HepG2 (cell line): ENCODE measurements around the gene TMEM14B. TPM values are rescaled to one million over a fixed set of nuclear protein-coding genes. Genes with fewer than 3 reads are reported as not detected.

Experiments
- ATAC-seq: fragments of 200-7000 bp; cut with Tn5 transposase; 3 replicates; pipeline ENCODE4 v1.9.1; 2020; ENCODE audit warnings: mild to moderate bottlenecking, moderate library complexity
- BruUV-seq: library from RNA; stranded (reverse); fragments of 400-500 nt; replicated peaks from 2 replicates; lab custom pipeline; 2021; lab: Mats Ljungman, UMichigan
- CTCF ChIA-PET: fragments of 300-600 bp; formaldehyde crosslinking; extraction: SDS; loops from one replicate; lab custom pipeline; 2021; ENCODE audit warnings: low total read pairs, inconsistent platforms, low intra/inter-chr PET ratio; lab: Yijun Ruan, JAX
- POLR2A ChIA-PET: fragments of 350-600 bp; sonication (Branson Sonifier 250); formaldehyde crosslinking; loops from one replicate; lab custom pipeline; 2020; ENCODE audit warnings: antibody characterized with exemption, inconsistent platforms; lab: Yijun Ruan, JAX
- DNase-seq: peaks from one replicate; pipeline ENCODE4 v3.0.0-alpha.2; 2015; ENCODE audit warnings: low spot score
- FAIRE-seq: peaks from 3 replicates; lab custom pipeline; 2011; peaks lifted over from hg19 to GRCh38; lab: Jason Lieb, UNC
- H2AFZ ChIP-seq: one replicate; pipeline ENCODE4 v1.6.1; 2011; ENCODE audit warnings: low read length, inconsistent platforms
- H3K27ac ChIP-seq: fragments of 300-600 bp; 3 replicates; pipeline ENCODE4 v1.8.0; 2011; ENCODE audit warnings: mixed run types, mild to moderate bottlenecking, mixed read lengths, low read length, inconsistent platforms; ENCODE audit not compliant: insufficient read depth; ENCODE audit errors: extremely low read length
- H3K27me3 ChIP-seq, 2 experiments: fragments of 200-600 bp in 1 of 2; 2 replicates in 1 of 2; 3 replicates in 1 of 2; pipeline versions ENCODE4 v1.6.0 to v1.8.0; 2011; ENCODE audit warnings: low read length in 2 of 2, mild to moderate bottlenecking in 2 of 2, moderate library complexity in 2 of 2, inconsistent platforms in 1 of 2; ENCODE audit not compliant: insufficient read depth in 2 of 2, control insufficient read depth in 1 of 2
- H3K36me3 ChIP-seq, 2 experiments: fragments of 200-600 bp in 1 of 2; replicated peaks in 1 of 2; 2 replicates in 1 of 2; 3 replicates in 1 of 2; pipeline versions ENCODE4 v1.5.1 to v1.8.0; 2011; ENCODE audit warnings: low read length in 2 of 2, inconsistent platforms in 1 of 2; ENCODE audit not compliant: insufficient read depth in 2 of 2, control insufficient read depth in 1 of 2
- H3K4me1 ChIP-seq: 2 replicates; pipeline ENCODE4 v1.5.1; 2012; ENCODE audit warnings: low read length, inconsistent platforms; ENCODE audit not compliant: insufficient read depth
- H3K4me2 ChIP-seq: 2 replicates; pipeline ENCODE4 v1.6.0; 2011; ENCODE audit warnings: low read depth, low read length, inconsistent platforms
- H3K4me3 ChIP-seq, 3 experiments: fragments of 200-600 bp in 1 of 3; sonication (generic), shearing (Covaris generic) in 1 of 3; replicated peaks in 1 of 3; 2 replicates each; pipeline ENCODE4 v1.5.1; 2011 to 2016; ENCODE audit warnings: low read length in 3 of 3, inconsistent platforms in 2 of 3, low read depth in 2 of 3, mild to moderate bottlenecking in 2 of 3, control low read depth in 1 of 3, mixed read lengths in 1 of 3; ENCODE audit not compliant: insufficient read depth in 1 of 3
- H3K79me2 ChIP-seq: one replicate; pipeline ENCODE4 v1.6.1; 2011; ENCODE audit warnings: low read length, inconsistent platforms; ENCODE audit not compliant: insufficient read depth
- H3K9ac ChIP-seq: 2 replicates; pipeline ENCODE4 v1.6.0; 2011; ENCODE audit warnings: mild to moderate bottlenecking, low read depth, low read length, inconsistent platforms; ENCODE audit not compliant: insufficient read depth
- H3K9me3 ChIP-seq: 2 replicates; pipeline ENCODE4 v1.5.1; 2012; ENCODE audit warnings: mild to moderate bottlenecking, low read length
- H4K20me1 ChIP-seq: 2 replicates; pipeline ENCODE4 v1.6.0; 2011; ENCODE audit warnings: inconsistent platforms, mild to moderate bottlenecking, low read length, moderate library complexity; ENCODE audit not compliant: insufficient read depth
- MAFK ChIP-seq, 2 experiments: IDR thresholded peaks in 1 of 2; conservative IDR thresholded peaks in 1 of 2; 2 replicates each; pipeline ENCODE4 v1.6.1; 2011; ENCODE audit warnings: improper control_type of control experiment in 2 of 2, low read length in 2 of 2
- SMARCE1 ChIP-seq: fragments of 450-650 bp; IDR thresholded peaks from 2 replicates; pipeline ENCODE4 v1.6.1; 2017; ENCODE audit warnings: borderline replicate concordance
- ZEB1 ChIP-seq: IDR thresholded peaks from 2 replicates; pipeline ENCODE4 v1.6.1; 2012; ENCODE audit warnings: mild to moderate bottlenecking, low read depth, inconsistent platforms; ENCODE audit not compliant: insufficient replicate concordance
- ZNF121 ChIP-seq: sonication (generic); formaldehyde crosslinking; IDR thresholded peaks from 2 replicates; pipeline ENCODE4 v1.5.0; 2020; ENCODE audit warnings: mild to moderate bottlenecking, missing genetic modification reagents
- ZNF335 ChIP-seq: sonication (generic); formaldehyde crosslinking; IDR thresholded peaks from 2 replicates; pipeline ENCODE4 v1.4.0; 2020; ENCODE audit warnings: missing genetic modification reagents
- ZNF850 ChIP-seq: sonication (generic); formaldehyde crosslinking; conservative IDR thresholded peaks from 2 replicates; pipeline ENCODE4 v1.9.0; 2021; ENCODE audit warnings: mild to moderate bottlenecking, missing genetic modification reagents
- WGBS: methylation state at CpG from one replicate; pipeline ENCODE4 v1.1.6; 2017; ENCODE audit warnings: low lambda C conversion rate; 5-methylcytosine and 5-hydroxymethylcytosine counted together
- in situ Hi-C: cut with HindIII; loops from 2 replicates; pipeline ENCODE4 v1.10.0; 2017; ENCODE audit warnings: low pct_unique_long_range_greater_than_20kb; ENCODE audit not compliant: extremely low pct_ligation_motif_present
- intact Hi-C: fragments of 100-400 bp; cut with micrococcal nuclease; formaldehyde crosslinking; loops from one replicate; pipeline ENCODE4 v1.10.0; 2022; ENCODE audit not compliant: unreplicated experiment
- polyA plus RNA-seq, 8 experiments: library from polyadenylated mRNA; depleted of rRNA in 3 of 8; stranded (reverse) in 7 of 8; unstranded in 1 of 8; fragments of >200 nt; fragmentation: Illumina TruSeq in 4 of 8; extraction: Trizol in 4 of 8; gene quantifications; 2 replicates each; pipeline versions ENCODE4 v1.2.1 to v1.2.3, GENCODE V29; 2011 to 2016; ENCODE audit warnings: low read depth in 4 of 8, missing spikeins in 1 of 8, mixed read lengths in 1 of 8; ENCODE audit not compliant: insufficient read depth in 1 of 8
- total RNA-seq, 5 experiments: library from RNA; depleted of rRNA; stranded (reverse); fragments of >200 nt; fragmentation: Illumina TruSeq; extraction: Trizol; gene quantifications; 2 replicates each; pipeline ENCODE4 v1.2.3, GENCODE V29; 2016; ENCODE audit warnings: low read depth in 1 of 5
- TF ChIP-seq, protein P1 (sequence below): sonication (generic); formaldehyde crosslinking; IDR thresholded peaks from 2 replicates; pipeline ENCODE4 v1.4.0; 2020; ENCODE audit warnings: missing genetic modification reagents, mild to moderate bottlenecking, borderline replicate concordance
- TF ChIP-seq, protein P2 (sequence below): sonication (generic); formaldehyde crosslinking; IDR thresholded peaks from 2 replicates; pipeline ENCODE4 v1.4.0; 2020; ENCODE audit warnings: mild to moderate bottlenecking, missing genetic modification reagents

The TMEM14B gene
- total and polyA plus RNA-seq, 2 of the 13 experiments (the other 11 are each of a cell fraction or from before 2014, with no cell fraction given), result 133 to 200 TPM

DNA sequence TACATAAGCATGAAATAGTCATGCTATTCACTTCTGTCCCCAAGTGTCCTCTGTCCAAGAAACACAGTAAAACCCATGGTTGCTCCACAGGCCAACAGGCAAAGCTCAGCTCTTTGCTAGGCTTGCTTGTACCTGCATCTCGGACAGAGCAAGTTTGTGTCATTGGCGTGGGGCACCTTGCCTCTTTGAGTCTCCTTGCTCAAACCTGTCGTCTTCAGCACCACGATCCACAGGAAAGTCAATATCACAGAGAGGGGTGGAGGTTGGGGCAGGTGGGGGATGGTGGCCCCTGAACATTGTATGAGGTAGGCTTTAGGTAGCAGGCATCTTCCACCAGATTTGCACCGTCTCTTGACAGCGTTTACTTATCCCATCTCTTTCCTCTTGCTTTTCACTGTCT is 4.1 kb upstream of the TMEM14B start (continued):
- TF ChIP-seq, protein P1, sequence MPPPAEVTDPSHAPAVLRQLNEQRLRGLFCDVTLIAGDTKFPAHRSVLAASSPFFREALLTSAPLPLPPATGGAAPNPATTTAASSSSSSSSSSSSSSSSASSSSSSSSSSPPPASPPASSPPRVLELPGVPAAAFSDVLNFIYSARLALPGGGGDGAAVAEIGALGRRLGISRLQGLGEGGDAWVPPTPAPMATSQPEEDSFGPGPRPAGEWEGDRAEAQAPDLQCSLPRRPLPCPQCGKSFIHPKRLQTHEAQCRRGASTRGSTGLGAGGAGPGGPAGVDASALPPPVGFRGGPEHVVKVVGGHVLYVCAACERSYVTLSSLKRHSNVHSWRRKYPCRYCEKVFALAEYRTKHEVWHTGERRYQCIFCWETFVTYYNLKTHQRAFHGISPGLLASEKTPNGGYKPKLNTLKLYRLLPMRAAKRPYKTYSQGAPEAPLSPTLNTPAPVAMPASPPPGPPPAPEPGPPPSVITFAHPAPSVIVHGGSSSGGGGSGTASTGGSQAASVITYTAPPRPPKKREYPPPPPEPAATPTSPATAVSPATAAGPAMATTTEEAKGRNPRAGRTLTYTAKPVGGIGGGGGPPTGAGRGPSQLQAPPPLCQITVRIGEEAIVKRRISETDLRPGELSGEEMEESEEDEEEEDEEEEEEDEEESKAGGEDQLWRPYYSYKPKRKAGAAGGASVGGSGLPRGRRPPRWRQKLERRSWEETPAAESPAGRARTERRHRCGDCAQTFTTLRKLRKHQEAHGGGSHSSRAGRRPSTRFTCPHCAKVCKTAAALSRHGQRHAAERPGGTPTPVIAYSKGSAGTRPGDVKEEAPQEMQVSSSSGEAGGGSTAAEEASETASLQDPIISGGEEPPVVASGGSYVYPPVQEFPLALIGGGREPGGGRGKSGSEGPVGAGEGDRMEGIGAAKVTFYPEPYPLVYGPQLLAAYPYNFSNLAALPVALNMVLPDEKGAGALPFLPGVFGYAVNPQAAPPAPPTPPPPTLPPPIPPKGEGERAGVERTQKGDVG, result no peak
- TF ChIP-seq ZNF335 (CRISPR knock-in tag), result no peak

DNA sequence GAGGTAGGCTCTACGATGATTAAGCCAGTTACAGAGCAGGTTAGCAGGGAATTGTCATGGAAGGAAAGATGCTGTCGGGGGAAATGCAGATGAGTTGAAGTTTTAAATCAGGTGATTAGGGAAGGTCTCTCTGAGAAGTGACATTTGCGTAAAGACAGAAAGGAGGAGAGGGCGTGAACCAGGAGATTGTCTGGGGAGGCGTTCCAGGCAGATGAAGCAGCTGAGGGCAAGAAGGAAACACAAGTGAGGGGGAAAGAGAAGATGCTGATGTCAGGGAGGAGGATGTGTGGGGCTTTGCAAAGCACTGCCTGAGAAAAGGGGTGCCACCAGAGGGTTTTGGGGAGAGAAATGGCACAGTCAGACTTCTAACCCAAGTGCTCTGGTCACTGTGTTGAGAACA is 2.5 kb upstream of the TMEM14B start:
- CTCF ChIA-PET, result no interaction called here
- WGBS, result 96% methylated on average over 5 of the region's 5 CpGs
- H2AFZ ChIP-seq, result no peak overlapping the region
- in situ Hi-C loops, result no loop called here
- H3K4me1 ChIP-seq, result peaks cover 28% of the 10 kb centered on the region
- no peak overlapping the region for H3K4me3 ChIP-seq
- intact Hi-C loops, result loop anchor here (5.0 kb wide), 1 partner anchor 238 kb away; no protein-coding TSS in a partner anchor
- no peaks in the 10 kb centered on the region for H3K27me3 ChIP-seq
- H4K20me1 ChIP-seq, result no peaks in the 10 kb centered on the region
- H3K9me3 ChIP-seq, result no peaks in the 10 kb centered on the region
- DNase-seq (no peak), FAIRE-seq (no peak), ATAC-seq (no peak)
- no peak overlapping the region for H3K4me2 ChIP-seq
- BruUV-seq, result no TSS peak
- no peak overlapping the region for H3K9ac ChIP-seq
- POLR2A ChIA-PET, result interaction anchor here (4.4 kb wide), 1 partner anchor 24 kb away, joined by 42 read pairs; the partner anchor contains the start of gene TMEM14C
- H3K36me3 ChIP-seq, result peaks cover 5 to 9% of the 10 kb centered on the region in 2 experiments; a peak in 2 of 5 replicates
- TF ChIP-seq ZNF850 (CRISPR knock-in tag), result no peak
- no peak for TF ChIP-seq SMARCE1
- no peak for TF ChIP-seq MAFK (conservative IDR thresholded peaks at IDR 0.05 in 1 of 2, IDR thresholded peaks at IDR 0.05 in 1 of 2; ENCODE audit: low read length in 2 of 2)
- TF ChIP-seq, protein P2, sequence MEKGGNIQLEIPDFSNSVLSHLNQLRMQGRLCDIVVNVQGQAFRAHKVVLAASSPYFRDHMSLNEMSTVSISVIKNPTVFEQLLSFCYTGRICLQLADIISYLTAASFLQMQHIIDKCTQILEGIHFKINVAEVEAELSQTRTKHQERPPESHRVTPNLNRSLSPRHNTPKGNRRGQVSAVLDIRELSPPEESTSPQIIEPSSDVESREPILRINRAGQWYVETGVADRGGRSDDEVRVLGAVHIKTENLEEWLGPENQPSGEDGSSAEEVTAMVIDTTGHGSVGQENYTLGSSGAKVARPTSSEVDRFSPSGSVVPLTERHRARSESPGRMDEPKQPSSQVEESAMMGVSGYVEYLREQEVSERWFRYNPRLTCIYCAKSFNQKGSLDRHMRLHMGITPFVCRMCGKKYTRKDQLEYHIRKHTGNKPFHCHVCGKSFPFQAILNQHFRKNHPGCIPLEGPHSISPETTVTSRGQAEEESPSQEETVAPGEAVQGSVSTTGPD, result no peak
- TF ChIP-seq ZEB1, result no peak
- TF ChIP-seq ZNF121, result no peak
- peaks cover 24% of the 10 kb centered on the region for H3K79me2 ChIP-seq
- H3K27ac ChIP-seq, result no peak overlapping the region
